ENCODE measurements around the gene TSPAN5.

Gene TSPAN5

GRCh38 chr4:98662626-98663225, 4.3 kb upstream of the TSPAN5 start:
- Histone ChIP-seq H3K27ac (ENCODE audit: low read depth, low read length) (no peak overlapping the region), H3K9me2 (replicated peaks; ENCODE audit: insufficient read depth, low read length) (no peaks in the 10 kb centered on the region), H3K9me3 (ENCODE audit: insufficient read depth, low read length) (no peaks in the 10 kb centered on the region), H3K79me2 (ENCODE audit: insufficient read depth, low read length) (no peaks in the 10 kb centered on the region), H3K9ac (ENCODE audit: low read length) (no peak overlapping the region), H4K20me1 (ENCODE audit: low read depth, low read length) (no peaks in the 10 kb centered on the region), H3K4me3 (ENCODE audit: insufficient read depth, low read length, poor library complexity, severe bottlenecking) (no peak overlapping the region), H2AFZ (ENCODE audit: low read depth, low read length, severe bottlenecking) (no peak overlapping the region), H3F3A (ENCODE audit: insufficient read depth) (no peaks in the 10 kb centered on the region), H3K36me3 (ENCODE audit: low read length) (no peaks in the 10 kb centered on the region), H3K4me2 (ENCODE audit: low read depth, low read length, poor library complexity, severe bottlenecking) (no peak overlapping the region), H3K27me3 (ENCODE audit: low read length) (no peaks in the 10 kb centered on the region)
- TF ChIP-seq EZH2phosphoT487 (conservative IDR thresholded peaks at IDR 0.05; ENCODE audit: low read length) (no peak), CTCF (IDR thresholded peaks at IDR 0.05; ENCODE audit: insufficient read depth, low read length, poor library complexity, severe bottlenecking) (no peak)

GRCh38 chr4:98662055-98662453, 3.6 kb upstream of the TSPAN5 start:
- no peak overlapping the region for H3K9ac ChIP-seq (ENCODE audit: low read length)
- no peaks in the 10 kb centered on the region for H3K79me2 ChIP-seq (ENCODE audit: insufficient read depth, low read length)
- no peaks in the 10 kb centered on the region for H3F3A ChIP-seq (ENCODE audit: insufficient read depth)
- H3K4me3 ChIP-seq (ENCODE audit: insufficient read depth, low read length, poor library complexity, severe bottlenecking), result no peak overlapping the region
- H3K4me2 ChIP-seq (ENCODE audit: low read depth, low read length, poor library complexity, severe bottlenecking), result no peak overlapping the region
- TF ChIP-seq CTCF (IDR thresholded peaks at IDR 0.05; ENCODE audit: insufficient read depth, low read length, poor library complexity, severe bottlenecking), result no peak
- TF ChIP-seq EZH2phosphoT487 (conservative IDR thresholded peaks at IDR 0.05; ENCODE audit: low read length), result no peak
- H3K27me3 ChIP-seq (ENCODE audit: low read length), result no peaks in the 10 kb centered on the region
- H3K36me3 ChIP-seq (ENCODE audit: low read length), result no peaks in the 10 kb centered on the region
- no peak overlapping the region for H3K27ac ChIP-seq (ENCODE audit: low read depth, low read length)
- H3K9me3 ChIP-seq (ENCODE audit: insufficient read depth, low read length), result no peaks in the 10 kb centered on the region
- H4K20me1 ChIP-seq (ENCODE audit: low read depth, low read length), result no peaks in the 10 kb centered on the region
- H3K9me2 ChIP-seq (replicated peaks; ENCODE audit: insufficient read depth, low read length), result no peaks in the 10 kb centered on the region
- H2AFZ ChIP-seq (ENCODE audit: low read depth, low read length, severe bottlenecking), result no peak overlapping the region

- Histone ChIP-seq H3K36me3 (ENCODE audit: low read length) (no peaks in the 10 kb centered on the region), H3K4me3 (ENCODE audit: insufficient read depth, low read length, poor library complexity, severe bottlenecking) (no peak overlapping the region), H3K27ac (ENCODE audit: low read depth, low read length) (no peak overlapping the region), H3F3A (ENCODE audit: insufficient read depth) (no peaks in the 10 kb centered on the region), H4K20me1 (ENCODE audit: low read depth, low read length) (no peaks in the 10 kb centered on the region), H2AFZ (ENCODE audit: low read depth, low read length, severe bottlenecking) (no peak overlapping the region), H3K9me2 (replicated peaks; ENCODE audit: insufficient read depth, low read length) (no peaks in the 10 kb centered on the region), H3K27me3 (ENCODE audit: low read length) (no peaks in the 10 kb centered on the region), H3K79me2 (ENCODE audit: insufficient read depth, low read length) (no peaks in the 10 kb centered on the region), H3K9me3 (ENCODE audit: insufficient read depth, low read length) (no peaks in the 10 kb centered on the region), H3K9ac (ENCODE audit: low read length) (no peak overlapping the region), H3K4me2 (ENCODE audit: low read depth, low read length, poor library complexity, severe bottlenecking) (no peak overlapping the region)
- TF ChIP-seq CTCF (IDR thresholded peaks at IDR 0.05; ENCODE audit: insufficient read depth, low read length, poor library complexity, severe bottlenecking), result no peak
- no peak for TF ChIP-seq EZH2phosphoT487 (conservative IDR thresholded peaks at IDR 0.05; ENCODE audit: low read length)
These were observed 3.1 kb upstream of the TSPAN5 start for GRCh38 chr4:98661371-98662054.

All from SU-DHL-6 (cell line).